ENCODE measurements around the gene ABCG4.

- no peak for TF ChIP-seq EP300 (IDR thresholded peaks at IDR 0.05)
- TF ChIP-seq CTCF (IDR thresholded peaks at IDR 0.05), result no peak
These were observed 11.3 kb downstream of the ABCG4 start for GRCh38 chr11:119160151-119160550.
